Neural progenitor cell (in vitro differentiated cells): ENCODE data around the gene CRHR1. TPM values are rescaled to one million over a fixed set of nuclear protein-coding genes. Genes with fewer than 3 reads are reported as not detected.

Source experiments
- DNase-seq: peaks from one replicate; pipeline ENCODE4 v3.0.0-alpha.2; 2016; ENCODE audit warnings: low spot score
- H2AFZ ChIP-seq: fragments of 200-600 bp; sonication (generic); replicated peaks from 2 replicates; pipeline ENCODE4 v1.6.1; 2016; ENCODE audit warnings: antibody characterized with exemption
- H3F3A ChIP-seq: fragments of 200-600 bp; sonication (generic); 2 replicates; pipeline ENCODE4 v1.6.1; 2016; ENCODE audit warnings: antibody characterized with exemption, low read depth
- H3K27ac ChIP-seq: fragments of 200-600 bp; sonication (generic); 2 replicates; pipeline ENCODE4 v1.5.1; 2016; ENCODE audit warnings: mild to moderate bottlenecking
- H3K27me3 ChIP-seq: fragments of 200-600 bp; sonication (generic); 2 replicates; pipeline ENCODE4 v1.6.1; 2016; ENCODE audit warnings: mild to moderate bottlenecking, moderate library complexity
- H3K36me3 ChIP-seq: fragments of 200-600 bp; sonication (generic); 2 replicates; pipeline ENCODE4 v1.5.1; 2016
- H3K4me1 ChIP-seq: fragments of 200-600 bp; sonication (generic); 2 replicates; pipeline ENCODE4 v1.6.1; 2016; ENCODE audit warnings: mixed run types
- H3K4me2 ChIP-seq: fragments of 200-600 bp; sonication (generic); 2 replicates; pipeline ENCODE4 v1.6.1; 2016
- H3K4me3 ChIP-seq: fragments of 200-600 bp; sonication (generic); 2 replicates; pipeline ENCODE4 v1.5.1; 2016
- H3K79me2 ChIP-seq: fragments of 200-600 bp; sonication (generic); 2 replicates; pipeline ENCODE4 v1.6.1; 2016; ENCODE audit warnings: low read depth
- H3K9ac ChIP-seq: fragments of 200-600 bp; sonication (generic); 2 replicates; pipeline ENCODE4 v1.6.1; 2016
- H3K9me3 ChIP-seq: fragments of 200-600 bp; sonication (generic); 2 replicates; pipeline ENCODE4 v1.5.1; 2016; ENCODE audit warnings: low read depth
- H4K20me1 ChIP-seq: fragments of 200-600 bp; sonication (generic); 2 replicates; pipeline ENCODE4 v1.6.1; 2016; ENCODE audit warnings: low read depth
- H3K27ac Mint-ChIP-seq: 3 replicates; pipeline ENCODE4 v1.8.0; 2021; ENCODE audit warnings: mixed read lengths
- H3K27me3 Mint-ChIP-seq: 2 replicates; pipeline ENCODE4 v1.8.0; 2022; ENCODE audit warnings: low read depth, mild to moderate bottlenecking, inconsistent platforms, moderate library complexity, mixed read lengths; ENCODE audit not compliant: insufficient read depth
- H3K36me3 Mint-ChIP-seq: 3 replicates; pipeline ENCODE4 v1.8.0; 2021; ENCODE audit warnings: mixed read lengths
- H3K4me1 Mint-ChIP-seq: 3 replicates; pipeline ENCODE4 v1.8.0; 2021; ENCODE audit warnings: mixed read lengths
- H3K4me3 Mint-ChIP-seq: 3 replicates; pipeline ENCODE4 v1.8.0; 2021; ENCODE audit warnings: mild to moderate bottlenecking, moderate library complexity, mixed read lengths
- H3K9me3 Mint-ChIP-seq: 3 replicates; pipeline ENCODE4 v1.8.0; 2020; ENCODE audit warnings: mixed read lengths
- EZH2 ChIP-seq: fragments of 200-600 bp; sonication (generic); IDR thresholded peaks from 2 replicates; pipeline ENCODE4 v1.6.1; 2017; ENCODE audit warnings: antibody characterized with exemption, mild to moderate bottlenecking, moderate library complexity
- EZH2phosphoT487 ChIP-seq: fragments of 200-600 bp; sonication (generic); IDR thresholded peaks from 2 replicates; pipeline ENCODE4 v1.6.1; 2017; ENCODE audit warnings: antibody characterized with exemption
- total RNA-seq: library from RNA; depleted of rRNA; stranded (reverse); fragments of >200 nt; gene quantifications from 2 replicates; pipeline ENCODE4 v1.2.3, GENCODE V29; 2015; ENCODE audit warnings: low replicate concordance
- TF ChIP-seq, protein P1 (sequence below): fragments of 200-600 bp; sonication (generic); IDR thresholded peaks from 2 replicates; pipeline ENCODE4 v1.5.1; 2017; ENCODE audit warnings: antibody characterized with exemption, mild to moderate bottlenecking

CRHR1 gene
- total RNA-seq, 1 donor from 2014 or later: 3.4 TPM

GRCh38 chr17:45808845-45809244 is 24.7 kb downstream of the CRHR1 start:
- Mint-ChIP-seq H3K27me3 (peaks cover 17% of the 10 kb centered on the region), H3K27ac (no peak overlapping the region), H3K4me1 (peaks cover 12% of the 10 kb centered on the region), H3K9me3 (no peaks in the 10 kb centered on the region), H3K36me3 (no peaks in the 10 kb centered on the region), H3K4me3 (peak overlapping the region; percentile 8)
- TF ChIP-seq EZH2: no peak
- TF ChIP-seq, protein P1, sequence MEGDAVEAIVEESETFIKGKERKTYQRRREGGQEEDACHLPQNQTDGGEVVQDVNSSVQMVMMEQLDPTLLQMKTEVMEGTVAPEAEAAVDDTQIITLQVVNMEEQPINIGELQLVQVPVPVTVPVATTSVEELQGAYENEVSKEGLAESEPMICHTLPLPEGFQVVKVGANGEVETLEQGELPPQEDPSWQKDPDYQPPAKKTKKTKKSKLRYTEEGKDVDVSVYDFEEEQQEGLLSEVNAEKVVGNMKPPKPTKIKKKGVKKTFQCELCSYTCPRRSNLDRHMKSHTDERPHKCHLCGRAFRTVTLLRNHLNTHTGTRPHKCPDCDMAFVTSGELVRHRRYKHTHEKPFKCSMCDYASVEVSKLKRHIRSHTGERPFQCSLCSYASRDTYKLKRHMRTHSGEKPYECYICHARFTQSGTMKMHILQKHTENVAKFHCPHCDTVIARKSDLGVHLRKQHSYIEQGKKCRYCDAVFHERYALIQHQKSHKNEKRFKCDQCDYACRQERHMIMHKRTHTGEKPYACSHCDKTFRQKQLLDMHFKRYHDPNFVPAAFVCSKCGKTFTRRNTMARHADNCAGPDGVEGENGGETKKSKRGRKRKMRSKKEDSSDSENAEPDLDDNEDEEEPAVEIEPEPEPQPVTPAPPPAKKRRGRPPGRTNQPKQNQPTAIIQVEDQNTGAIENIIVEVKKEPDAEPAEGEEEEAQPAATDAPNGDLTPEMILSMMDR: no peak
- no peak for TF ChIP-seq EZH2phosphoT487
- Histone ChIP-seq H3K27ac (no peak overlapping the region), H3K4me3 (no peak overlapping the region), H3F3A (no peaks in the 10 kb centered on the region), H3K4me2 (no peak overlapping the region), H3K27me3 (no peaks in the 10 kb centered on the region), H3K79me2 (no peaks in the 10 kb centered on the region), H2AFZ (no peak overlapping the region), H3K36me3 (no peaks in the 10 kb centered on the region), H3K4me1 (peaks cover 11% of the 10 kb centered on the region), H3K9ac (no peak overlapping the region), H4K20me1 (no peaks in the 10 kb centered on the region), H3K9me3 (no peaks in the 10 kb centered on the region)
- DNase-seq: no peak

GRCh38 chr17:45809499-45809898 is 25.4 kb downstream of the CRHR1 start:
- Histone ChIP-seq H3K4me3 (no peak overlapping the region), H3K27me3 (no peaks in the 10 kb centered on the region), H3K79me2 (no peaks in the 10 kb centered on the region), H3K9ac (no peak overlapping the region), H4K20me1 (no peaks in the 10 kb centered on the region), H3K36me3 (no peaks in the 10 kb centered on the region), H3K4me1 (peaks cover 12% of the 10 kb centered on the region), H2AFZ (no peak overlapping the region), H3K4me2 (no peak overlapping the region), H3K27ac (no peak overlapping the region), H3F3A (no peaks in the 10 kb centered on the region), H3K9me3 (no peaks in the 10 kb centered on the region)
- TF ChIP-seq EZH2 (no peak), EZH2phosphoT487 (no peak)
- TF ChIP-seq, protein P1: no peak
- Mint-ChIP-seq H3K9me3 (no peaks in the 10 kb centered on the region), H3K27ac (no peak overlapping the region), H3K4me1 (peaks cover 17% of the 10 kb centered on the region), H3K4me3 (no peak overlapping the region), H3K27me3 (peaks cover 16% of the 10 kb centered on the region), H3K36me3 (no peaks in the 10 kb centered on the region)
- DNase-seq: no peak

DNA sequence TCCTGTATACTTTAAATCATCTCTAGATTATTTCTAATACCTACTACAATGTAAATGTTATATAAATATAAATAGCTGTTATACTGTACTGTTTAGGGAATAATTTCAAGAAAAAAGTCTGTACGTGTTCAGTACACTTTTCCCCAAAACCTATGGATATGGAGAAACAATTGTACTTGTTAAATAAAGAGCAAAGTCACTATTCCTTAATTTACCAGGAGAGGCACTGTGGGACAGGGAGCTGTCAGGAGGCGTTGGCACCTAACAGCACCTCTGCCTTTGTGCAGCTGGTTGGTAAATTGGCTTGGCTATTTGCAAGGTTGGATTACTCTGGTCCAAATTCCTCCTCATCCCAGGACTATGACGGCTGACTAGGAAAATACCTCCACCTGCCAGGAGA is 28.0 kb downstream of the CRHR1 start:
- DNase-seq: peak; percentile 51
- H3K27ac Mint-ChIP-seq: no peak overlapping the region
- no peaks in the 10 kb centered on the region for H3K27me3 ChIP-seq
- peaks cover 15% of the 10 kb centered on the region for H3K27me3 Mint-ChIP-seq
- no peak overlapping the region for H3K9ac ChIP-seq
- no peaks in the 10 kb centered on the region for H4K20me1 ChIP-seq
- H3K4me1 ChIP-seq: peaks cover 12% of the 10 kb centered on the region
- no peak overlapping the region for H3K4me3 ChIP-seq
- no peaks in the 10 kb centered on the region for H3K36me3 Mint-ChIP-seq
- no peak overlapping the region for H2AFZ ChIP-seq
- TF ChIP-seq, protein P1: peak; percentile 47
- TF ChIP-seq EZH2phosphoT487: no peak
- no peak for TF ChIP-seq EZH2
- no peaks in the 10 kb centered on the region for H3K9me3 Mint-ChIP-seq
- H3K4me3 Mint-ChIP-seq: no peak overlapping the region
- no peaks in the 10 kb centered on the region for H3K79me2 ChIP-seq
- no peak overlapping the region for H3K27ac ChIP-seq
- no peaks in the 10 kb centered on the region for H3K9me3 ChIP-seq
- no peaks in the 10 kb centered on the region for H3K36me3 ChIP-seq
- peaks cover 21% of the 10 kb centered on the region for H3K4me1 Mint-ChIP-seq
- H3K4me2 ChIP-seq: no peak overlapping the region
- no peaks in the 10 kb centered on the region for H3F3A ChIP-seq
